OCI-LY3 (cell line): ENCODE data around the gene CEACAM1.

Experiments
- H2AFZ ChIP-seq: fragments of 200-600, 300-600 bp; shearing (Covaris generic); 2 replicates; pipeline ENCODE4 v1.6.0; 2014; ENCODE audit warnings: antibody characterized with exemption, low read depth, low read length
- H3K27ac ChIP-seq: fragments of 200-600, 300-600 bp; sonication (generic); 2 replicates; pipeline ENCODE4 v1.5.1; 2014; ENCODE audit warnings: mild to moderate bottlenecking, low read length, moderate library complexity, mixed read lengths
- H3K27me3 ChIP-seq: fragments of 200-600, 300-600 bp; sonication (generic); 2 replicates; pipeline ENCODE4 v1.6.1; 2014; ENCODE audit warnings: low read depth, low read length, mixed read lengths
- H3K36me3 ChIP-seq: fragments of 200-600, 300-600 bp; sonication (generic); replicated peaks from 2 replicates; pipeline ENCODE3; 2014; ENCODE audit warnings: low read depth, low read length, mixed read lengths
- H3K4me1 ChIP-seq: fragments of 300-600, 200-600 bp; sonication (generic); 2 replicates; pipeline ENCODE4 v1.6.1; 2014; ENCODE audit warnings: low read length, mixed read lengths
- H3K4me2 ChIP-seq: fragments of 200-600, 300-600 bp; sonication (generic); 2 replicates; pipeline ENCODE4 v1.6.1; 2014; ENCODE audit warnings: low read length, mixed read lengths
- H3K4me3 ChIP-seq: fragments of 300-600, 200-600 bp; sonication (generic); 2 replicates; pipeline ENCODE4 v1.5.1; 2014; ENCODE audit warnings: antibody characterized with exemption, mild to moderate bottlenecking, low read length, moderate library complexity
- H3K79me2 ChIP-seq: fragments of 300-600, 200-600 bp; shearing (Covaris generic); 2 replicates; pipeline ENCODE4 v1.6.1; 2014; ENCODE audit warnings: mild to moderate bottlenecking, low read length, mixed read lengths
- H3K9ac ChIP-seq: fragments of 300-600, 200-600 bp; shearing (Covaris generic); 2 replicates; pipeline ENCODE4 v1.6.0; 2014; ENCODE audit warnings: mild to moderate bottlenecking, low read length, moderate library complexity
- H3K9me3 ChIP-seq: fragments of 200-600, 300-600 bp; shearing (Covaris generic); 2 replicates; pipeline ENCODE4 v1.6.1; 2014; ENCODE audit warnings: low read length, mixed read lengths; ENCODE audit not compliant: insufficient read depth
- H4K20me1 ChIP-seq: fragments of 200-600, 300-600 bp; sonication (generic); 2 replicates; pipeline ENCODE4 v1.6.1; 2016; ENCODE audit warnings: low read length, mixed read lengths; ENCODE audit not compliant: insufficient read depth
- EZH2phosphoT487 ChIP-seq: fragments of 200-600 bp; shearing (Covaris generic); IDR thresholded peaks from 2 replicates; pipeline ENCODE4 v1.6.1; 2018; ENCODE audit warnings: antibody characterized with exemption, mixed run types, low read depth
- TF ChIP-seq, protein P1 (sequence below): fragments of 200-600, 300-600 bp; sonication (generic); IDR thresholded peaks from 2 replicates; pipeline ENCODE4 v1.5.1; 2014; ENCODE audit warnings: antibody characterized with exemption, low read length, low read depth

Gene CEACAM1

DNA sequence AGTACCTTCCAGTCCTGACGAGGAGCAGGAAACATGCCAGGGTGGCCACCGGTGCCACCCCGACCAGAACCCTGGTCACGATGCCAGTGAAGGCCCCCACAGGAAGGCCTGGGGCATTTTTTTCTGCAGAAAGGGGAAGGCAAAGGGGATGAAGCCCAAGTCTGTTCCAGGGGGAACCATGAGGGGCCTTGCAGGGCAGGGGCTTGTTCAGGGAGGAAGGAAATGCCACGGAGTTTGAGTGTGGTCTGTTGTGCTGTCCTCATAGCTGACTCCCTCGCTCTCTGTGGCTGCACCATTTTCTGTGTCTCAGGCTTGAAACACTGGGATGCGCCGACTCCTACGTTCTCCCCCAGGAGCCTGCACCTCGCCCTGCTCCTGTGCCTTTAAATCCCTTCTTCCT is 27.5 kb upstream of the CEACAM1 start:
- H3K27me3 ChIP-seq = peaks cover 53% of the 10 kb centered on the region
- no peak overlapping the region for H3K4me3 ChIP-seq
- 0 out of 2 replicates have a peak, but pooled peaks cover 2% of the 10 kb centered on the region for H3K4me1 ChIP-seq
- no peaks in the 10 kb centered on the region for H3K36me3 ChIP-seq
- H2AFZ ChIP-seq = no peak overlapping the region
- no peaks in the 10 kb centered on the region for H4K20me1 ChIP-seq
- no peak overlapping the region for H3K9ac ChIP-seq
- no peaks in the 10 kb centered on the region for H3K9me3 ChIP-seq
- H3K27ac ChIP-seq = no peak overlapping the region
- TF ChIP-seq, protein P1, sequence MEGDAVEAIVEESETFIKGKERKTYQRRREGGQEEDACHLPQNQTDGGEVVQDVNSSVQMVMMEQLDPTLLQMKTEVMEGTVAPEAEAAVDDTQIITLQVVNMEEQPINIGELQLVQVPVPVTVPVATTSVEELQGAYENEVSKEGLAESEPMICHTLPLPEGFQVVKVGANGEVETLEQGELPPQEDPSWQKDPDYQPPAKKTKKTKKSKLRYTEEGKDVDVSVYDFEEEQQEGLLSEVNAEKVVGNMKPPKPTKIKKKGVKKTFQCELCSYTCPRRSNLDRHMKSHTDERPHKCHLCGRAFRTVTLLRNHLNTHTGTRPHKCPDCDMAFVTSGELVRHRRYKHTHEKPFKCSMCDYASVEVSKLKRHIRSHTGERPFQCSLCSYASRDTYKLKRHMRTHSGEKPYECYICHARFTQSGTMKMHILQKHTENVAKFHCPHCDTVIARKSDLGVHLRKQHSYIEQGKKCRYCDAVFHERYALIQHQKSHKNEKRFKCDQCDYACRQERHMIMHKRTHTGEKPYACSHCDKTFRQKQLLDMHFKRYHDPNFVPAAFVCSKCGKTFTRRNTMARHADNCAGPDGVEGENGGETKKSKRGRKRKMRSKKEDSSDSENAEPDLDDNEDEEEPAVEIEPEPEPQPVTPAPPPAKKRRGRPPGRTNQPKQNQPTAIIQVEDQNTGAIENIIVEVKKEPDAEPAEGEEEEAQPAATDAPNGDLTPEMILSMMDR = no peak
- H3K4me2 ChIP-seq = no peak overlapping the region
- H3K79me2 ChIP-seq = no peaks in the 10 kb centered on the region

DNA sequence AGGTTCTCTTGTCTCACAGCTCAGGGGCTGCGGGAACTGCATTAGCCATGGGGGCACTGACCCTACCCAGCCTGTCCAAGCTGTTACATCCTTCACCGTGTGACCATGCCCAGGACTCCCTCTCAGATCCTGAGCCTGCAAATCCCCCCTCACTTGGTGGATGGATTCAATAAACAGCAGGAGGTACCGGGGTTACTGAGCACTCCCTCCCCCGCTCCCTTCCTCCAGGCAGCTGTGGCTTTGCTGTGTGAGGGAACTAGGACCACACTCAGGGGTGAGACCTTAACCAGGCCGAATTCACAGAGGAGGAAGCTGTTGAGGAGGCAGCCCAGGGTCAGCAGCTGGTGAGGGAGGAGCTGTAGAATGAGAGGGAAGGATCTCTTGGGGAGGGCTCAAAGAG is 27.0 kb upstream of the CEACAM1 start:
- Histone ChIP-seq H2AFZ (no peak overlapping the region), H3K79me2 (no peaks in the 10 kb centered on the region), H3K4me2 (no peak overlapping the region), H3K27me3 (peaks cover 50% of the 10 kb centered on the region), H3K36me3 (no peaks in the 10 kb centered on the region), H3K9me3 (no peaks in the 10 kb centered on the region), H3K27ac (no peak overlapping the region), H3K4me1 (0 out of 2 replicates have a peak, but pooled peaks cover 2% of the 10 kb centered on the region), H3K4me3 (no peak overlapping the region), H3K9ac (no peak overlapping the region), H4K20me1 (no peaks in the 10 kb centered on the region)
- TF ChIP-seq, protein P1 = no peak
- no peak for TF ChIP-seq EZH2phosphoT487

DNA sequence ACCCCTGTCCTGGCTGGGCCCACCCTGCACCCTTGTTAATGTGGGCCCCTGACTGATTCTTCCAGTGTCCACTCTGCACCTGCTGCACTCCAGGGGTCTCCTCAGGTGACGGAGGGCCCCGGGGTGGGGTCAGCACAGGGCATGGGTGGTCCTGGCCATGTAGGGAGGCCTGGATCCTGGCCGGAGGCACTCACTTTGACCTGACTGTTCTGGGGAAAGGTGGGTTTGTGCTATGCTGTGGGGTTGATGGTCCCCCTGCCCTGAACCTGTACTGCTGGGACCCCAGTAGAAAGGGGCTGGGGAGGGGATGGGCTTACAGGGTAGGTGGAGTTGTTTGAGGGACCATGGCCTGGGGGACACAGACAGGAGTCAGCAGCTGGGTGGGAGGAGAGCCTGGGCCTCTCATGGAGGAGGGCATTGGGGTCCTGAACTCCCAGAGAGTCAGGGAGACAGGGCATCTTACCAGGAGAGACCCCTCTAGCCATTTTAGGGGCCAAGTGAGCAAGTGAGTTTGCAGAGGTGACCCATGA is 25.8 kb upstream of the CEACAM1 start:
- Histone ChIP-seq H3K27ac (no peak overlapping the region), H3K4me1 (0 out of 2 replicates have a peak, but pooled peaks cover 2% of the 10 kb centered on the region), H3K79me2 (no peaks in the 10 kb centered on the region), H3K36me3 (no peaks in the 10 kb centered on the region), H4K20me1 (no peaks in the 10 kb centered on the region), H3K4me2 (no peak overlapping the region), H3K9me3 (no peaks in the 10 kb centered on the region), H2AFZ (no peak overlapping the region), H3K27me3 (peaks cover 42% of the 10 kb centered on the region), H3K4me3 (no peak overlapping the region), H3K9ac (no peak overlapping the region)
- TF ChIP-seq EZH2phosphoT487 = no peak
- TF ChIP-seq, protein P1 = no peak

DNA sequence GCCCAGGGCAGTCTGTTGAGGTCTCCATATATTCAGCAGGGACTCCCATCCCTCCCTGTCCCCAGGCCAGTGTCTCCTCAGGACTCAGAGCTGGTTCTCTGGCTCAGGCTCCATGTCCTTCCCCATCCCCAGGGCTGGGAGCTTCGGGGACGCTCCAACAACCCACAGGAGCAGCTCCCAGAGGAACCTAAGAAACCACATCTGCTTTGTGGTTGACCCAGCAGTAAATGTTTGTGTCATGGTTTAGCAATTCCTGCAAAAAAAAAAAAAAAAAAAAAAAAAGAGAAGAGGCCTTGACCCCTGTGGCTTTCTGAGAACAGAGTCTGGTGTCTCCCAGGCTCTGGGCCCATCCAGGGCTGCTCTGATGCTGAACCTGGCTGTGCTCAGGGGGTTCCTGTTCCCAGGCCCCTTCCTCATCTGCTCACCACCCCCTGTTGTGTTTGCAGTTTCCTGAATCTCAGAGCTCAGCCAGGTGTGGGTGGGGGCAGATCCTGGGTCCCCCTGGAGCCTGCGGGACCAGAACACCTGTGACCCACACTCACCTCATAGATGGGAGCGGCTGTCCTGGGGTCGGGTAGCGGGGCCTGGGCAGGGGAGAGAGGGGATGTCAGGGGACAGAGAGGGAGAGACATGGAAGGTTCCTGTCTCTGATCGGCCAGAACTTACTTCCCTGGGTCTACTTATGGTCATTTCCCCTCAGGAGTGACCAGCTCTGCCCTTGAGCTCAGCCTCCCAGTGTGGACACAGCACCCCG is 25.2 kb upstream of the CEACAM1 start:
- Histone ChIP-seq H3K27me3 (peaks cover 41% of the 10 kb centered on the region), H3K36me3 (no peaks in the 10 kb centered on the region), H2AFZ (no peak overlapping the region), H3K79me2 (no peaks in the 10 kb centered on the region), H3K4me2 (no peak overlapping the region), H3K4me1 (0 out of 2 replicates have a peak, but pooled peaks cover 2% of the 10 kb centered on the region), H3K4me3 (no peak overlapping the region), H4K20me1 (no peaks in the 10 kb centered on the region), H3K9ac (no peak overlapping the region), H3K27ac (no peak overlapping the region), H3K9me3 (no peaks in the 10 kb centered on the region)
- TF ChIP-seq, protein P1 = no peak
- no peak for TF ChIP-seq EZH2phosphoT487
